GM21737 (cell line): Measurements from ENCODE around the gene ECI1.
"Not testable (repeated sequence)": the region's sequence is repeated elsewhere in the genome, so short reads cannot be mapped to it uniquely, and the experiment has no call there.

Source experiments
- ATAC-seq: cut with Tn5 transposase; IDR thresholded peaks from one replicate; pipeline ENCODE4 v1.9.1; 2021; ENCODE audit warnings: mild to moderate bottlenecking, moderate library complexity; ENCODE audit not compliant: unreplicated experiment

The ECI1 gene

GRCh38 chr16:2280981-2281542, 29.7 kb upstream of the ECI1 start:
- no peak for ATAC-seq

GRCh38 chr16:2280461-2280860, 29.1 kb upstream of the ECI1 start:
- no peak for ATAC-seq

GRCh38 chr16:2278956-2279800, 27.8 kb upstream of the ECI1 start:
- ATAC-seq, result no peak

DNA sequence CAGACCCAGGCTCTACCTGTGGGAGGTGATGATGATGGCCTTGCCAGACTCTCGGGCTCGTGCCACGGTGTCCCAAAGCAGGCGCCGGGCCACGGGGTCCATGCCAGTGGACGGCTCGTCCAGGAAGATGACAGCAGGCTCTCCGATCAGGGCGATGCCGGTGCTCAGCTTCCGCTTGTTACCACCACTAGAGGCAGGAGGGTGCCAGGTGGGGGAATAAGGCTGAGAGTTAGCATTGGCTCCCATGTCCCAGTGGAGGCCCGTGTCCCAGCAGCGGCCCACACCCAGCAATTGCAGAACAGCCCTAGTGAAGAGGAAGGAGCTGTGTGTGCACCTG, 26.9 kb upstream of the ECI1 start:
- no peak for ATAC-seq

DNA sequence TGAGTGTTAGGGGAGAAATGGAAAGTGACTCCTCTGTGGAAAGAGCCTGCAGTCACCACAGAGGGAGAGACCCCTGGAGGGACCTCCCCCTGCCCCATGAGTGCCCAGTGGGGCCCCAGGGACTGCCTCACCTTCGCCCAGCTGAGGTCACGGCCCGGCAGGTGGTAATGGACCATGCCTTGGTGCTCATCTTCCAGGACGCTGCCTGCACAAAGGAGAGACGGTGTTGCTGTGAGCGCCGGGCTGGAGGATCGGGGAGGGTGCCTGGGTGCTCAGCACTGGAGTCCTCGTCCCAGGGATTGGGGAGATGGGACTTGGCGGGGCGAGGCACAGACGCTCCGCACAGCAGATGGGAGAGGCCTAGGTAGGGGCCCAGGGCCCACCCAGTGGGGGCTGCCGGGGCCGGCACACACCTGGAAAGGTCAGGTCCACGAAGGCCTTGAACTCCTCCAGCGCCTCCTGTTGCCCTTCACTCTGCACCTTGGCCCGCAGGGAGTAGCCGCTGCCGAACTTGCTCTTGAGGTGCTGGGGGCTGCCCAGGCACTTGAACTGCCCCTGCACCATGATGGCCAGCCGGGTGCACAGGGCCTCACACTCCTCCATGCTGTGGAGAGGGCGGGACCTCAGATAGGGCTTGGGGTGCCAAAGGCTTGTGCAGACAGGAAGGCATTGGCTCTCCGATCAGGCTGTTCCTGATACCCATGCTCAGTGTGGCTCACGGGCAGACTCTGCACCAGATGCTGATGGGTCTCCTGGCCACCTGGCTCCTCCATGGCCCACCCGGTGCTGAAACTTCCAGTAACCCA, 26.3 kb upstream of the ECI1 start:
- no peak for ATAC-seq

DNA sequence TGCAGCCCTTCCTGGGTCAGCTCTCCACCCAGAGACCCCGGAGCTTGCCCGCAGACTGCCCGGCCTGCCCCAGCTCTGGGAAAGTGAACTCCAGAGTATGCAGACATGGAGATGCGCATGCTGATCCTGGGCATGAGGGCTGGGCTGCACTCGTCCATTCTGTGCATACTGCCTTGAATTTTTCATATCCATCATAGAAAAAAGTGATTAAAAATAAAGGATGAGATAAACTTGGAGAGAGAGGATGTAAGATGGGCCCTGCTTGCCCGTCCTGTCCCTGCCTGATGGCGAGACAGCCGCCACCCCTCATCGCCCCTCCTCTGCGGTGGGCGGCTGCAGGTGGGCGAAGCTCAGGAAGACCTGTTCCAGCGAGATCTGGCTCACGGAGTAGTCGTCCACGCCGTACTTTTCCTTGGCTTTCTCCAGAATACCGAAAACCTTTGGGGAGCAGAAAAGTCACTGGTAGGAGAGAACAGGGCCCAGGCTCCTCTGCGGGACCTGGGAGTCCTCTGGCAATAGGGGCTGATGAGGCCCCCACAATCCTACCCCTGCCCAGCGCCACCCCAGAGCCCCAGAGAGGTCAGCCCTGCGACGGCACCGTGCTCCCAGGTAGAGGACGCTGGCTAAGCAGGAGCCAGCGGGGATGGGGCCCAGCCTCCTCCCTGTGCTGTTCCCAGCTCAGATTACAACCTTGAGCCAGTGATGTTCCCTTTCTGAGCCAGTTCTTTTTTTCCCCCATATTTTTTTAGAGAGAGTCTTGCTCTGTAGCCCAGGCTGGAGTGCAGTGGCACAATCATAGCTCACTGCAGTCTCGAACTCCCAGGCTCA, 25.2 kb upstream of the ECI1 start:
- no peak for ATAC-seq

DNA sequence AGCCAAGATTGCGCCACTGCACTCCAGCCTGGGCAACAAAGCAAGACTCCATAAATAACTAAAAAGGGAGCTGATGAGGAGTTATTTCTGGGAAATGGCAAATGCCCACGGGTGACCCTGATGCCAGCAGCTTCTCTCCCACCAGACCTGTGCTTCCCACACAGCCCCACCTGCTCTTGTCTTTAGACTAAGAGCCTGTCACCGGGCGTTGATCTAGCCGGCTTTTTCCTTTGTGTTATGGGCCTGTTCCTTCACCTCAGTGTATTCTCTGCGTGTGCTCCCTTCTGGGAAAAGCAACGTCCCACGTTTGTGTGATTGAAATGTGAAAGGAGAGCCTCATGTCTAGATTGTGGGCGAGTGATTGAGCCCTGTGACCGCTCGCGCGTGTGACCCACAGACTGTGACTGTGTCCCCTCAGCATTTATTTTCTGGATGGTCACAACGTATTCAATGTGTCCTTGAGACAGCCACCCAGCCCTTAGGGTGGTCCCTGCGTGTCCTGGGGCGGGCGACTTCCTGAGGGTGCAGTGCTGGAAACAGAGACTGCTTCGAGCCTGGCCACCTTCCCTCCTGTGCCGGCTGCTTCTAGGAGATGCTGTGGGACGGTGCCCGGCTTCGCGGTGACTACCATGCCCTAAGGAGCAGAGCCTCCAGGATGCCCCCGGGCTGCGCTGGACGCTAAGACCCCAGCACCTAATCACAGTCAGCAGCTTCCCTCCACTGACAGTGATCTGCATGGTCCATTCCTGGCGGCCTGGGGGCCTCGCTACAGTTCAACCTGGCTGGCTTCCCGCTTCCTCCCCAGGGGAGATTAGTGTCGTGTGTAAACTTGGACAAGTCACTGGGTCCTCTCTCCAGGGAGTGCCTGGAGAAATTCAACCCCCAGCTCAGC, 24.3 kb upstream of the ECI1 start:
- no peak for ATAC-seq

GRCh38 chr16:2273931-2274330, 22.5 kb upstream of the ECI1 start:
- ATAC-seq, result no peak

DNA sequence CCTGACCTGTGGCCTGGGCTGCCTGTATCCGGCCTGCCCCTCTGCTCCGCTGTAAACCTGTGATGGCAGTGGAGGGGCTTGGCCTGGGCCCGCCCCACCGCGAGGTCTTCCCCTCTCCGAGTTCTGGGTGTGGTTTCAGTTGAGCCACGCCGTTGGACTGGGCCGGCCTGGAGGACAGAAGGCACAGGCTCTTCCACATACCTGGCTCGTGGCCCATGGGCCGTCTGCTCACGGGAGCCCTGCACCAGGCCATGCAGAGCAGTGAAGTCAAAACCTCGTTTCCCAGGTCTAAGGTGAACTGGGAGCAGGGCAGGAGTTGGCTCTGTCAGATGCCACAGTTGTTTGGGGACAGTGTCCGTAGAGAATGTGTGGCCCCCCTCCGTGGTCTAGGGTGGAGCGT, 22.1 kb upstream of the ECI1 start:
- no peak for ATAC-seq

GRCh38 chr16:2271848-2272461, 20.6 kb upstream of the ECI1 start:
- ATAC-seq, result no peak

- no peak for ATAC-seq
These were observed 19.4 kb upstream of the ECI1 start for GRCh38 chr16:2270588-2271470.

DNA sequence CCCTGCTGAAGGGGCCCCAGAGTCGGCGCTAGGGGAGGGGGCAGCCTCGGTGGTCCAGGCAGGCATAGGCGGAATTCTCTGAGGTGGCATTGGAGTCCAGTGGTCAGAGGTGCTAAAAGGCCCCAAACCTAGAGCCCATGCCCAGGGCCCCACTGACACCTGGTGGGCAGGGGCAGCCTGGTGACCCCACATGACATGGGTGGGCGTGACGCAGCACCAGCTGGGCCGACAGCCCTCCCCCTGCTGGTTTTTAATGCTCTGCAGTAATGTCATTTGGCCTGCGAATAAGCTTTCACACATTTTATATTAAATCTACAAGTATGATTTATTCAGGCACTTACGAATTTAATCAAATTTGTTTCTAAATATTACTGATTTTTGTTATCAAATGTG, 18.7 kb upstream of the ECI1 start:
- no peak for ATAC-seq

- peak; percentile 62 for ATAC-seq
These were observed 16.7 kb upstream of the ECI1 start, which contains the start of gene RNPS1 for GRCh38 chr16:2267913-2268666. Gene RNPS1, minus strand, starts transcription at chr16:2268126. Its CDS starts 3,483 bp downstream, at chr16:2264643.

DNA sequence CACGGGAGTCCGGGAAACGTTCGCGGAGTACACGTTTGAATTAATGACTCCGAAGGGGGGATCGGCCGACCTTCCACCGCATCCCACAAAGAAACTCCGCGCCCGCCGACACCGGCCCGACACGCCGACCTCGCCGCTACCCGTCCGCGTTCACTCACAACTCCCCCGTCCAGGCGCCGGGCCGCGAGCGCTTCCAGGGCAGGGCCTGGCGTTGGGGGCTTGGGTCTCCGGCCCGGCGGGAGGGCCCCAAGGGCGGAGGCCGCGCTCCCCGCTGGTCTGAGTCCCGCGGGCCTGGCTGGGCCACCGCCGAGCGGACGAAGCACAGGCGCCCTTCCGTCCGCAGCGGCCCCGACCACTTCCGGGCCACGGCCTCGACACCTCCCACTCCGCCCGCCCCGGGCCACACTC, 16.1 kb upstream of the ECI1 start:
- peak; percentile 43 for ATAC-seq

DNA sequence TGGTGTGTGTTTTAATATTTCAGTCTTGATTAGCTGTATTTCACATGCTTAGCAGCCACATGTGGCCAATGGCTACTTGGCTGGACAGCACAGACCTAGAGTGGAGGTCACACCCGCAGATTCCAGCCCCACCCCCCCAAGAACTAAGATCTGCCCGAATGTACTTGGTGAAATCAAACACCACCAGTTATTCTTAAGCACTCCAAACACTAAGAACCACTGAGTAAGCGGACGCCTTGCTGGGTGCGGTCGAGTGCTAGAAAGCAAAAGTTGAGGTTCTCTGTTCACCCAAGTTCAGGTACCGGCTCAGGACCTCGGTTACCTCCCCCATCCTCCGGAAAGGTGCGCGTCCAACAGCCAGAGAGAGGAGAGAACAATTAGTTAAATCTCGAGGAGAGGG, 15.5 kb upstream of the ECI1 start:
- not testable (repeated sequence) for ATAC-seq

- not testable (repeated sequence) for ATAC-seq
These were observed 11.6 kb upstream of the ECI1 start for GRCh38 chr16:2263026-2263425.

DNA sequence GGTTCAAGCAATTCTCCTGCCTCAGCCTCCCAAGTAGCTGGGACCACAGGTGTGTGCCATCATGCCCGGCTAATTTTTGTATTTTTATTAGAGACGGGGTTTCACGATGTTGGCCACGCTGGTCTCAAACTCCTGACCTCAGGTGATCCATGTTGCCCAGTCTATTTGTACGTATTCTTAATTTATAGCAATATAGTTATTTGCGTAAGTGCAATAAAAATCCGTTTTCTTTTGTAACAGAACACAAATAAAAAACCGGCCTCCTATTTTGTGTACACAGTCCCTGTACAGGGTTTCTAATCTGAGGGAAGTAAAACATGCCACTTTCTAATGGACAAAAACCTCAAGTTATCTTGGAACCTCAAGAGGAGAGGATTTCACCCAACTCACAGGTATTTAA, 8.9 kb upstream of the ECI1 start:
- ATAC-seq, result no peak

DNA sequence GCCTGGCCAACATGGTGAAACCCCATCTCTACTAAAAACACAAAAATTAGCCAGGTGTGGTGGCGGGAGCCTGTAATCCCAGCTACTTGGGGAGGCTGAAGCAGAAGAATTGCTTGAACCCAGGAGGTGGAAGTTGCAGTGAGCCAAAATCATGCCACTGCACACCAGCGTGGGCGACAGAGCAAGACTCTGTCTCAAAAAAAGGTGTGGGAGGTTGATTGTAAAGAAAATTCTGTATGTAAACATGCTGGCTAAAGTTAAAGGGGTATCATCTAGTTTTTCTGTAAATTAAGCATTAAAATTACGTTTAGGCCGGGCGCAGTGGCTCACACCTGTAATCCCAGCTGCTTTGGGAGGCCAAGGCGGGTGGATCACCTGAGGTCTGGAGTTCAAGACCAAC, 7.1 kb upstream of the ECI1 start:
- not testable (repeated sequence) for ATAC-seq
